ENCODE results near the gene PSMA7. TPM values are rescaled to one million over a fixed set of nuclear protein-coding genes. Genes with fewer than 3 reads are reported as not detected.

PSMA7 gene
- total and polyA plus RNA-seq, 2 donors (not counting 1 experiment from before 2014, with no cell fraction given) = 140 to 252 TPM

GRCh38 chr20:62087227-62087626, 56.0 kb downstream of the PSMA7 start:
- Histone ChIP-seq H3K27ac (ENCODE audit: low read length in 2 of 2) (no peak overlapping the region), H4K20me1 (ENCODE audit: control insufficient read depth, insufficient read depth, low read length, poor library complexity, severe bottlenecking) (no peaks in the 10 kb centered on the region), H3K36me3 (replicated peaks in 1 of 2; ENCODE audit: control extremely low read depth in 1 of 2, control insufficient read depth in 1 of 2, extremely low read depth in 1 of 2, insufficient read depth in 2 of 2, low read length in 1 of 2) (no peaks in the 10 kb centered on the region), H3K4me3 (ENCODE audit: control extremely low read depth in 1 of 5, extremely low read depth in 1 of 5, insufficient read depth in 1 of 5, low read depth in 2 of 5, low read length in 4 of 5) (no peak overlapping the region), H3K27me3 (replicated peaks in 1 of 4; ENCODE audit: control extremely low read depth in 1 of 4, control insufficient read depth in 3 of 4, insufficient read depth in 4 of 4, low read length in 3 of 4) (peaks cover 0 to 12% (median 3%) of the 10 kb centered on the region in 4 experiments), H3K4me1 (ENCODE audit: control insufficient read depth in 2 of 2, insufficient read depth in 2 of 2, low read length in 2 of 2) (no peaks in the 10 kb centered on the region), H3K79me2 (ENCODE audit: control insufficient read depth, insufficient read depth, low read length) (no peaks in the 10 kb centered on the region), H3K9ac (ENCODE audit: low read length) (no peak overlapping the region), H3K4me2 (replicated peaks; ENCODE audit: low read depth, low read length, poor library complexity, severe bottlenecking) (no peak overlapping the region), H2AFZ (ENCODE audit: insufficient read depth, low read depth, low read length, poor library complexity, severe bottlenecking) (no peak overlapping the region), H3K9me3 (ENCODE audit: control extremely low read depth in 1 of 3, control insufficient read depth in 2 of 3, insufficient read depth in 1 of 3, low read length in 2 of 3) (peaks cover 0 to 16% (median 0%) of the 10 kb centered on the region in 3 donors)
- 63% methylated on average over 11 of the region's 11 CpGs for WGBS (ENCODE audit: insufficient coverage)
- no peaks in the 10 kb centered on the region for H3K4me1 Mint-ChIP-seq
- intact Hi-C loops (cut with micrococcal nuclease) = no loop called here
- ChIA-PET POLR2A (no interaction called here), CTCF (no interaction called here)
- no peak overlapping the region for H3K27ac Mint-ChIP-seq
- ATAC-seq (ENCODE audit: low read depth) (no peak), DNase-seq (no peak)
- no peaks in the 10 kb centered on the region for H3K9me3 Mint-ChIP-seq (ENCODE audit: insufficient read depth)
- TF ChIP-seq CTCF (IDR thresholded peaks at IDR 0.05) = no peak
- no peak for TF ChIP-seq EZH2 (IDR thresholded peaks at IDR 0.05; ENCODE audit: borderline replicate concordance, insufficient read depth, low read depth, low read length, poor library complexity, severe bottlenecking)
- H3K4me3 Mint-ChIP-seq = no peak overlapping the region
- H3K27me3 Mint-ChIP-seq = peaks cover 14% of the 10 kb centered on the region

Other genes starting within 250 kb of the PSMA7 start
- 36.9 and 39.5 TPM in 2 replicates for gene TAF4, start 77.5 kb downstream of the PSMA7 start, total RNA-seq
- 13.9 and 20.2 TPM in 2 replicates for gene TAF4, start 77.5 kb downstream of the PSMA7 start, polyA plus RNA-seq
- 52.8 and 55.0 TPM in 2 replicates for gene LSM14B, start 20.9 kb downstream of the PSMA7 start, total RNA-seq
- gene LSM14B, start 20.9 kb downstream of the PSMA7 start, polyA plus RNA-seq = 26.8 and 33.1 TPM in 2 replicates
- 20.7 and 22.0 TPM in 2 replicates for gene SS18L1, start 375 bp upstream of the PSMA7 start, total RNA-seq
- 14.9 and 15.4 TPM in 2 replicates for gene SS18L1, start 375 bp upstream of the PSMA7 start, polyA plus RNA-seq
- gene MTG2, start 39.6 kb upstream of the PSMA7 start, total RNA-seq = 47.6 and 48.4 TPM in 2 replicates
- gene MTG2, start 39.6 kb upstream of the PSMA7 start, polyA plus RNA-seq = 24.9 and 29.6 TPM in 2 replicates
- gene HRH3, start 76.9 kb upstream of the PSMA7 start, total RNA-seq = not detected in 2 replicates
- gene HRH3, start 76.9 kb upstream of the PSMA7 start, polyA plus RNA-seq = not detected in 2 replicates
- 74.3 and 76.6 TPM in 2 replicates for gene OSBPL2, start 95.1 kb upstream of the PSMA7 start, total RNA-seq
- gene OSBPL2, start 95.1 kb upstream of the PSMA7 start, polyA plus RNA-seq = 28.1 and 53.3 TPM in 2 replicates
- gene ADRM1, start 159.6 kb upstream of the PSMA7 start, total RNA-seq = 64.2 and 73.9 TPM in 2 replicates
- gene ADRM1, start 159.6 kb upstream of the PSMA7 start, polyA plus RNA-seq = 63.3 and 87.2 TPM in 2 replicates
- 83.5 and 89.7 TPM in 2 replicates for gene LAMA5, start 223.9 kb upstream of the PSMA7 start, total RNA-seq
- gene LAMA5, start 223.9 kb upstream of the PSMA7 start, polyA plus RNA-seq = 25.6 and 52.9 TPM in 2 replicates
- gene RPS21, start 243.7 kb upstream of the PSMA7 start, total RNA-seq = 2,429 and 2,653 TPM in 2 replicates
- 9,603 and 17,028 TPM in 2 replicates for gene RPS21, start 243.7 kb upstream of the PSMA7 start, polyA plus RNA-seq